Measurements from ENCODE around the gene SPATA21.

Gene SPATA21

GRCh38 chr1:16441282-16441665 lies 4.0 kb upstream of the SPATA21 start:
- H3K4me3 ChIP-seq (ENCODE audit: control insufficient read depth, low read depth, low read length): peak overlapping the region; percentile 90
- no peak for DNase-seq (ENCODE audit: low read depth)
- TF ChIP-seq CTCF (IDR thresholded peaks at IDR 0.05; ENCODE audit: control insufficient read depth, insufficient read depth, low read depth, low read length, missing control alignments): no peak

GRCh38 chr1:16440470-16441281 lies 3.5 kb upstream of the SPATA21 start, which contains the start of gene NECAP2:
Gene NECAP2 (plus strand): TSS chr1:16440724. CDS start chr1:16440762, 38 bp downstream.
- DNase-seq (ENCODE audit: low read depth): peak; percentile 50
- TF ChIP-seq CTCF (IDR thresholded peaks at IDR 0.05; ENCODE audit: control insufficient read depth, insufficient read depth, low read depth, low read length, missing control alignments): peak; percentile 89
- H3K4me3 ChIP-seq (ENCODE audit: control insufficient read depth, low read depth, low read length): peak within 1 kb of the TSS; percentile 90

GRCh38 chr1:16440131-16440469 lies 2.9 kb upstream of the SPATA21 start:
- no peak for DNase-seq (ENCODE audit: low read depth)
- H3K4me3 ChIP-seq (ENCODE audit: control insufficient read depth, low read depth, low read length): peak overlapping the region; percentile 90
- TF ChIP-seq CTCF (IDR thresholded peaks at IDR 0.05; ENCODE audit: control insufficient read depth, insufficient read depth, low read depth, low read length, missing control alignments): no peak

- H3K4me3 ChIP-seq (ENCODE audit: control insufficient read depth, low read depth, low read length): no peak overlapping the region
- no peak for TF ChIP-seq CTCF (IDR thresholded peaks at IDR 0.05; ENCODE audit: control insufficient read depth, insufficient read depth, low read depth, low read length, missing control alignments)
- DNase-seq (ENCODE audit: low read depth): no peak
These were observed 1.7 kb upstream of the SPATA21 start for GRCh38 chr1:16438924-16439323.

- H3K4me3 ChIP-seq (ENCODE audit: control insufficient read depth, low read depth, low read length): no peak overlapping the region
- DNase-seq (ENCODE audit: low read depth): no peak
- no peak for TF ChIP-seq CTCF (IDR thresholded peaks at IDR 0.05; ENCODE audit: control insufficient read depth, insufficient read depth, low read depth, low read length, missing control alignments)
These were observed 1.3 kb upstream of the SPATA21 start for GRCh38 chr1:16438516-16438915.

GRCh38 chr1:16434501-16434900 lies 2.7 kb downstream of the SPATA21 start:
- no peak for DNase-seq (ENCODE audit: low read depth)
- H3K4me3 ChIP-seq (ENCODE audit: control insufficient read depth, low read depth, low read length): no peak overlapping the region
- no peak for TF ChIP-seq CTCF (IDR thresholded peaks at IDR 0.05; ENCODE audit: control insufficient read depth, insufficient read depth, low read depth, low read length, missing control alignments)
